ENCODE results near the gene GPATCH8.
A peak's percentile ranks its signal among the peaks of the same experiment; 100 is the strongest.
"Not testable (repeated sequence)": the region's sequence is repeated elsewhere in the genome, so short reads cannot be mapped to it uniquely, and the experiment has no call there.

GPATCH8 gene

GRCh38 chr17:44503147-44504029, at the start of gene GPATCH8:
GPATCH8 (minus strand) TSS chr17:44503406; CDS start chr17:44503370, 36 bp downstream.
- H3K27ac ChIP-seq = peak within 1 kb of the TSS; percentile 83
- peak; percentile 36 for DNase-seq (ENCODE audit: low read depth, low spot score)

- DNase-seq (ENCODE audit: low read depth, low spot score) = no peak
- no peak overlapping the region for H3K27ac ChIP-seq
Observed at GRCh38 chr17:44552361-44552760, 49.2 kb upstream of the GPATCH8 start.

- no peak overlapping the region for H3K27ac ChIP-seq
- DNase-seq (ENCODE audit: low read depth, low spot score) = no peak
Observed at GRCh38 chr17:44549686-44550085, 46.5 kb upstream of the GPATCH8 start.

- no peak for DNase-seq (ENCODE audit: low read depth, low spot score)
- H3K27ac ChIP-seq = no peak overlapping the region
Observed at GRCh38 chr17:44548376-44549230, 45.4 kb upstream of the GPATCH8 start.

- DNase-seq (ENCODE audit: low read depth, low spot score) = no peak
- H3K27ac ChIP-seq = no peak overlapping the region
Observed at GRCh38 chr17:44547625-44548267, 44.5 kb upstream of the GPATCH8 start.

- DNase-seq (ENCODE audit: low read depth, low spot score) = no peak
- peak overlapping the region; percentile 44 for H3K27ac ChIP-seq
Observed at GRCh38 chr17:44546671-44547606, 43.7 kb upstream of the GPATCH8 start.

GRCh38 chr17:44543905-44544523, 40.8 kb upstream of the GPATCH8 start:
- peak overlapping the region; percentile 20 for H3K27ac ChIP-seq
- no peak for DNase-seq (ENCODE audit: low read depth, low spot score)

- DNase-seq (ENCODE audit: low read depth, low spot score) = no peak
- H3K27ac ChIP-seq = peak overlapping the region; percentile 20
Observed at GRCh38 chr17:44543213-44543904, 40.2 kb upstream of the GPATCH8 start.

GRCh38 chr17:44541884-44542581, 38.8 kb upstream of the GPATCH8 start:
- no peak for DNase-seq (ENCODE audit: low read depth, low spot score)
- H3K27ac ChIP-seq = no peak overlapping the region

GRCh38 chr17:44540246-44541084, 37.3 kb upstream of the GPATCH8 start:
- DNase-seq (ENCODE audit: low read depth, low spot score) = no peak
- H3K27ac ChIP-seq = no peak overlapping the region

- no peak for DNase-seq (ENCODE audit: low read depth, low spot score)
- no peak overlapping the region for H3K27ac ChIP-seq
Observed at GRCh38 chr17:44539673-44540072, 36.5 kb upstream of the GPATCH8 start.

- not testable (repeated sequence) for H3K27ac ChIP-seq; DNase-seq (ENCODE audit: low read depth, low spot score)
Observed at GRCh38 chr17:44537922-44538321, 34.7 kb upstream of the GPATCH8 start.

- H3K27ac ChIP-seq = no peak overlapping the region
- no peak for DNase-seq (ENCODE audit: low read depth, low spot score)
Observed at GRCh38 chr17:44536090-44536953, 33.1 kb upstream of the GPATCH8 start.

- H3K27ac ChIP-seq = no peak overlapping the region
- no peak for DNase-seq (ENCODE audit: low read depth, low spot score)
Observed at GRCh38 chr17:44533533-44534246, 30.5 kb upstream of the GPATCH8 start.

GRCh38 chr17:44530896-44531418, 27.8 kb upstream of the GPATCH8 start:
- DNase-seq (ENCODE audit: low read depth, low spot score) = no peak
- no peak overlapping the region for H3K27ac ChIP-seq
